Mesenchymal stem cell (in vitro differentiated cells and primary cell): ENCODE measurements around the gene SPOPL.

Source experiments
- DNase-seq: peaks from one replicate; pipeline ENCODE4 v3.0.0-alpha.2; 2013
- H2AFZ ChIP-seq: one replicate; pipeline ENCODE4 v1.6.1; 2013; ENCODE audit warnings: low read depth, mild to moderate bottlenecking, control low read depth, inconsistent platforms, low read length, moderate library complexity
- H2AK5ac ChIP-seq: 2 replicates; pipeline ENCODE4 v1.6.1; 2013; ENCODE audit warnings: low read length, moderate library complexity, mild to moderate bottlenecking, inconsistent platforms; ENCODE audit not compliant: severe bottlenecking
- H2BK120ac ChIP-seq: one replicate; pipeline ENCODE4 v1.6.1; 2013; ENCODE audit warnings: low read depth, mild to moderate bottlenecking, inconsistent platforms, low read length, moderate library complexity
- H2BK12ac ChIP-seq, 2 experiments: one replicate each; pipeline ENCODE4 v1.6.1; 2013; ENCODE audit warnings: inconsistent platforms in 2 of 2, low read length in 2 of 2, mild to moderate bottlenecking in 2 of 2, moderate library complexity in 2 of 2, control low read depth in 1 of 2
- H2BK15ac ChIP-seq: one replicate; pipeline ENCODE4 v1.6.1; 2013; ENCODE audit warnings: mild to moderate bottlenecking, low read depth, inconsistent platforms; ENCODE audit not compliant: poor library complexity, severe bottlenecking
- H2BK5ac ChIP-seq: 2 replicates; pipeline ENCODE4 v1.6.1; 2013; ENCODE audit warnings: low read depth, mild to moderate bottlenecking, low read length, control low read depth, inconsistent platforms; ENCODE audit not compliant: poor library complexity, severe bottlenecking
- H3K14ac ChIP-seq, 2 experiments: one replicate each; pipeline ENCODE4 v1.6.1; 2013; ENCODE audit warnings: inconsistent platforms in 2 of 2, low read length in 2 of 2, control low read depth in 1 of 2, mild to moderate bottlenecking in 1 of 2, moderate library complexity in 1 of 2
- H3K18ac ChIP-seq, 2 experiments: one replicate each; pipeline ENCODE4 v1.6.1; 2013; ENCODE audit warnings: inconsistent platforms in 2 of 2, low read length in 2 of 2, control low read depth in 1 of 2, low read depth in 1 of 2, mild to moderate bottlenecking in 1 of 2
- H3K23ac ChIP-seq, 2 experiments: one replicate each; pipeline ENCODE4 v1.6.1; 2013; ENCODE audit warnings: inconsistent platforms in 2 of 2, low read length in 2 of 2, mild to moderate bottlenecking in 2 of 2, moderate library complexity in 2 of 2, control low read depth in 1 of 2
- H3K27ac ChIP-seq: 2 replicates; pipeline ENCODE4 v1.5.1; 2013; ENCODE audit warnings: mild to moderate bottlenecking, moderate library complexity, low read length, control low read depth, inconsistent platforms; ENCODE audit not compliant: poor library complexity, severe bottlenecking
- H3K27me3 ChIP-seq, 2 experiments: 2 replicates each; pipeline versions ENCODE4 v1.6.1 to v1.7.0; 2013; ENCODE audit warnings: low read length in 2 of 2, mild to moderate bottlenecking in 2 of 2, moderate library complexity in 2 of 2, control low read depth in 1 of 2, inconsistent platforms in 1 of 2; ENCODE audit not compliant: control insufficient read depth in 1 of 2, insufficient read depth in 1 of 2
- H3K36me3 ChIP-seq, 2 experiments: 2 replicates each; pipeline versions ENCODE4 v1.6.1 to v1.7.0; 2013; ENCODE audit warnings: low read length in 2 of 2, control low read depth in 1 of 2, inconsistent platforms in 1 of 2, low read depth in 1 of 2, mild to moderate bottlenecking in 1 of 2; ENCODE audit not compliant: insufficient read depth in 2 of 2, control insufficient read depth in 1 of 2
- H3K4ac ChIP-seq, 2 experiments: one replicate each; pipeline ENCODE4 v1.6.1; 2013; ENCODE audit warnings: inconsistent platforms in 2 of 2, low read length in 2 of 2, mild to moderate bottlenecking in 2 of 2, moderate library complexity in 2 of 2, control low read depth in 1 of 2, low read depth in 1 of 2
- H3K4me1 ChIP-seq: 2 replicates; pipeline ENCODE4 v1.6.1; 2013; ENCODE audit warnings: low read depth, low read length, control low read depth; ENCODE audit not compliant: control insufficient read depth, insufficient read depth
- H3K4me2 ChIP-seq: 2 replicates; pipeline ENCODE4 v1.6.1; 2013; ENCODE audit warnings: low read length, mild to moderate bottlenecking, inconsistent platforms; ENCODE audit not compliant: poor library complexity, severe bottlenecking
- H3K4me3 ChIP-seq, 2 experiments: 2 replicates each; pipeline versions ENCODE4 v1.5.1 to v1.7.0; 2013; ENCODE audit warnings: low read length in 2 of 2, mild to moderate bottlenecking in 2 of 2, control low read depth in 1 of 2, low read depth in 1 of 2; ENCODE audit not compliant: insufficient read depth in 1 of 2
- H3K79me1 ChIP-seq: replicated peaks from 2 replicates; pipeline ENCODE4 v1.6.1; 2013; ENCODE audit warnings: mild to moderate bottlenecking, control low read depth, low read length, inconsistent platforms; ENCODE audit not compliant: poor library complexity, severe bottlenecking
- H3K9ac ChIP-seq: 2 replicates; pipeline ENCODE4 v1.7.0; 2013; ENCODE audit warnings: mild to moderate bottlenecking, low read length, moderate library complexity
- H3K9me3 ChIP-seq: 2 replicates; pipeline ENCODE4 v1.7.0; 2013; ENCODE audit warnings: mild to moderate bottlenecking, low read length; ENCODE audit not compliant: control insufficient read depth
- H4K8ac ChIP-seq: one replicate; pipeline ENCODE4 v1.6.1; 2013; ENCODE audit warnings: inconsistent platforms, mild to moderate bottlenecking, low read length, moderate library complexity
- H4K91ac ChIP-seq: one replicate; pipeline ENCODE4 v1.6.1; 2013; ENCODE audit warnings: mild to moderate bottlenecking, low read length, inconsistent platforms
- WGBS: methylation state at CpG from one replicate; pipeline ENCODE4 v1.1.7; 2013; ENCODE audit warnings: mixed read lengths; 5-methylcytosine and 5-hydroxymethylcytosine counted together

The SPOPL gene

DNA sequence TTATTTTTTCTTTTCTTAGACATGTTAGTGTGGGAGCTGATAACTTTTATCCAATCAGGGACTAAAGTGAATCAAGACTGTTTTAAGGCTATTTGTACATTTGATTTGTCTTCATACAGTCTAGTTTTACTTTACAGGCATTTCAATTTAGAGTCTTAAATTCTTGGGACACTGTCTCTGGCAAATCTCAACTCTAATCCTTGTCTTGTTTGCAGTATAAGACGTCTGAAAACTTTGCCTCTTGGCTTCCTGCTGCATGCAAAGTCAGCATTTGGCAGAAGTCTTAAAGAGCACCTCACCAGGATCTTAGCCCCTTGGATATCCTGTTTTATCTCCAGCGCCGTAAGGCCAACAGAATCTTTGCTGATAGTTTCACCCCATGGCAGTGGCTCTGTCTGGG lies 30.3 kb downstream of the SPOPL start:
- Histone ChIP-seq H3K9ac (no peak overlapping the region), H2BK5ac (no peak overlapping the region), H3K4me2 (no peak overlapping the region), H3K23ac (no peak overlapping the region), H2AFZ (no peak overlapping the region), H3K4me1 (peaks cover 2% of the 10 kb centered on the region), H2AK5ac (no peak overlapping the region), H3K27me3 (no peaks in the 10 kb centered on the region), H4K8ac (no peak overlapping the region), H2BK12ac (no peak overlapping the region), H3K9me3 (no peaks in the 10 kb centered on the region), H3K18ac (no peak overlapping the region), H3K4me3 (no peak overlapping the region), H2BK120ac (no peak overlapping the region), H2BK15ac (no peak overlapping the region), H3K27ac (no peak overlapping the region), H3K4ac (no peak overlapping the region), H3K36me3 (peaks cover 0 to 3% of the 10 kb centered on the region in 2 experiments), H3K14ac (no peak overlapping the region), H3K79me1 (peaks cover 18% of the 10 kb centered on the region), H4K91ac (no peak overlapping the region)
- 37% methylated on average over 3 of the region's 3 CpGs for WGBS
- DNase-seq: peak; percentile 75

DNA sequence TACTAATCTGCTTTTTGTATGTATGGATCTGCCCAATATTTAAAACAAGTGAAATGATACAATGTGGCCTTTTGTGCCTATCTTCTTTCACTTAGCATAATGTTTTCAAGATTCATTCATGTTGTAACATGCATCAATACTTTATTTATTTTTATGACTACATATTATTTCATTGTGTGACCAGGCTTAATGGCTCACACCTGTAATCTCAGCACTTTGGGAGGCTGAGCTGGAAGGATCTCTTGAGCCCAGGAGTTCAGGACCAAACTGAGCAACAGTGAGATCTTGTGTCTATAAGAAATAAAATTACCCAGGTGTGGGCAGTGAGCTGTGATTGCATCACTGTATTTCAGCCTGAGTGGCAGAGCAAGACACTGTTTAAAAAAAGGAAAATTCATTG lies 33.2 kb downstream of the SPOPL start:
- Histone ChIP-seq H3K4ac (no peak overlapping the region), H2BK12ac (no peak overlapping the region), H3K14ac (no peak overlapping the region), H3K23ac (no peak overlapping the region), H3K9ac (no peak overlapping the region), H2AFZ (no peak overlapping the region), H3K18ac (no peak overlapping the region), H2BK120ac (no peak overlapping the region), H3K27me3 (no peaks in the 10 kb centered on the region), H3K27ac (no peak overlapping the region), H4K91ac (no peak overlapping the region), H2AK5ac (no peak overlapping the region), H3K79me1 (peaks cover 17% of the 10 kb centered on the region), H3K4me1 (peaks cover 2% of the 10 kb centered on the region), H3K4me2 (no peak overlapping the region), H3K4me3 (no peak overlapping the region), H4K8ac (no peak overlapping the region), H3K9me3 (peaks cover 4% of the 10 kb centered on the region), H2BK5ac (no peak overlapping the region), H3K36me3 (peaks cover 0 to 11% of the 10 kb centered on the region in 2 experiments), H2BK15ac (no peak overlapping the region)
- no peak for DNase-seq

DNA sequence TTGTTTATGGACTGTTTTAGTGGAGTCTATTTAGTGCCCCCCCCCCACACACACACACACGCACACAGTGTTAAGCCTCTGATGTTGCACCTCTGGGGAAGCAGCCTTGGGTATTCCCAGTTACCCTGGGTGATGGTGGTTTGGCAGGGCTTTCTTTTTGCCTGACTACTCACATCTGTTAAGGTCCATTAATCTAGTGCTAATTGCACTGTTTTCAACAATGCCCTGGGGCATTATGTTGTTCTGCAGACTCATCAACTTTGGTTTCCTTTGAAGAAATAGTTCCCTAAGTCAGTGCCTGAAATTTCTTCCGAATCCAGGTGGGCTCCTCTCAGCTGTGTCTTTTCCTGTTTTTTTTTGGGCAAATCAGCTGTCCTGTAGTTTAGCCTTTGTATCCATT lies 34.7 kb downstream of the SPOPL start:
- H2AK5ac ChIP-seq: no peak overlapping the region
- no peak overlapping the region for H2BK120ac ChIP-seq
- no peak overlapping the region for H3K14ac ChIP-seq
- no peak overlapping the region for H3K18ac ChIP-seq
- no peaks in the 10 kb centered on the region for H3K27me3 ChIP-seq
- H3K4me2 ChIP-seq: no peak overlapping the region
- no peak overlapping the region for H2BK12ac ChIP-seq
- peaks cover 2% of the 10 kb centered on the region for H3K4me1 ChIP-seq
- H3K9me3 ChIP-seq: peaks cover 4% of the 10 kb centered on the region
- H3K9ac ChIP-seq: no peak overlapping the region
- no peak overlapping the region for H4K8ac ChIP-seq
- no peak overlapping the region for H2BK15ac ChIP-seq
- no peak overlapping the region for H3K4me3 ChIP-seq
- H3K4ac ChIP-seq: no peak overlapping the region
- H2AFZ ChIP-seq: no peak overlapping the region
- H3K27ac ChIP-seq: no peak overlapping the region
- H3K36me3 ChIP-seq: peaks cover 0 to 11% of the 10 kb centered on the region in 2 experiments
- H3K23ac ChIP-seq: no peak overlapping the region
- no peak overlapping the region for H4K91ac ChIP-seq
- no peak for DNase-seq
- WGBS: 69% methylated on average over 2 of the region's 2 CpGs
- peaks cover 14% of the 10 kb centered on the region for H3K79me1 ChIP-seq
- H2BK5ac ChIP-seq: no peak overlapping the region

DNA sequence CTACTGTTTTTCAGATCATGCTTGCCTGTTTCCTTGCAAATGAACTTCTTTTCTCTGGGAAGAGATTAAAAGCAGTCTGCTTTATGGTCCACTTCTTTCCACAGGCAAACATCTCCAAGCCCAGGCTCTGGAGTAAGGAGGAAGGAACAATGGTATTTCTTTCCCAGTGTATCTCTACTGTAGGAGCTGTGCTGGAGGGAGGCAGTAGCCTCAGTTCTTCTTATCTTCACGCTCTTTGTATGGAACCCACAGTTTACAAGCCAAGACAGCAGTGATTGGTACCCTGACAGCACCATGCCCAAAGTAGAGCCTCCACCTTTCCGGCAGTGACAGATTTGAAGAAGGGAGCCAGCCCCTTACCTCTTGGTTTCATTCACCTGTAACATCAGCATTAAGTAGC lies 35.2 kb downstream of the SPOPL start:
- no peak overlapping the region for H3K9ac ChIP-seq
- no peak overlapping the region for H3K27ac ChIP-seq
- H2BK12ac ChIP-seq: no peak overlapping the region
- H2BK120ac ChIP-seq: no peak overlapping the region
- H3K79me1 ChIP-seq: peaks cover 14% of the 10 kb centered on the region
- no peak for DNase-seq
- H2AFZ ChIP-seq: no peak overlapping the region
- H4K91ac ChIP-seq: no peak overlapping the region
- H3K36me3 ChIP-seq: peaks cover 0 to 11% of the 10 kb centered on the region in 2 experiments
- H3K23ac ChIP-seq: no peak overlapping the region
- H3K4me3 ChIP-seq: no peak overlapping the region
- no peak overlapping the region for H2BK5ac ChIP-seq
- no peak overlapping the region for H4K8ac ChIP-seq
- peaks cover 2% of the 10 kb centered on the region for H3K4me1 ChIP-seq
- WGBS: 89% methylated on average over 2 of the region's 2 CpGs
- no peak overlapping the region for H3K14ac ChIP-seq
- no peak overlapping the region for H2BK15ac ChIP-seq
- H3K4ac ChIP-seq: no peak overlapping the region
- H3K9me3 ChIP-seq: peaks cover 4% of the 10 kb centered on the region
- H3K4me2 ChIP-seq: no peak overlapping the region
- H2AK5ac ChIP-seq: no peak overlapping the region
- no peak overlapping the region for H3K18ac ChIP-seq
- no peaks in the 10 kb centered on the region for H3K27me3 ChIP-seq
